Measurements from ENCODE around the gene NT5DC1.
A peak's percentile ranks its signal among the peaks of the same experiment; 100 is the strongest.

NT5DC1 gene

DNA sequence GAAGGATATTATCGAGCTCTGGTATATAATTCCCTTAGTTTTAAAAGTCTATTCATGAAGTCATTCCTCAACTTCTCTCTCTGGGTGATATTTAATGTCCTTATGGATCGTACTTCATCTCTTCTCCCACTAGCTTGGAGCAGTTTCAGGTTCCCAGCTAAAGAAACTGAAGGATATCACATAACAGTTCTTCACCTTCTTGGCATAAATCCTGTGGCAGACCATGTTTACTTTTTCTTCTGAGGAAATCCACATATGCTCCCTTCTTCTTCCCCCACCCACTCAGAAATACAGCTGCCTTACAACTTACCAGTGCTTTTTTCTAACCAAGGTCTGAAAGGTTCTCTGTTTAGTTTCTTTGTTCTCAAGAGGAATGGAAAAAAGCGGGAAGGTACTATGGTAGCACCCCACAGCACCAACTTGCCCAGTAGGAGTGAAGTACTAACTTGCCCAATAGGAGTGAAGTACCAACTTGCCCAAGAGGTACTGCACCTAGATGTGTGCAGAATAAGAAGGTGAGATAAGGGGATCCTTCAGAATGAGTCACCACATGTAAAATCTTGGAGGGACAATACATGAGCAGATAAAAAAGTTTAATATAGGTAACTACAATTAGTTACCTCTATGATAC is 100.1 kb downstream of the NT5DC1 start:
- DNase-seq = no peak

DNA sequence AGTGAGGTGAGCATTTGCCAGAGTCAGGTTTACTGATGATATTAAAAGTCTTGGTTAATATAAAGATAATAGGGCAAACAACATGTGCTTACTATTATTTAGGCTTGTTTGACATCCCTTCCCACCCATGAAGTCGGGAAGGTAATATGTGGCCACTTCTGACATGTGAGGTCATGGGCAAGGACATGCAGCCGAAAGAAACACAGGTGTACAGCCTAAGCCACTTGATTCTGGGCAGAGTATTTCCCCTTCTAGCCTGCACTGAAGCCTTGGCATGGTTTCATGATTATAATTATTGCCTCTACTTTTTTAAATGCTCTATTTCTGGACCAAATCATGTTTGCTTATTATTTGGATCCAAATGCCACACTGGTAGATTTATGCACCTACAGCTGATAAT is 100.9 kb downstream of the NT5DC1 start:
- DNase-seq = no peak

DNA sequence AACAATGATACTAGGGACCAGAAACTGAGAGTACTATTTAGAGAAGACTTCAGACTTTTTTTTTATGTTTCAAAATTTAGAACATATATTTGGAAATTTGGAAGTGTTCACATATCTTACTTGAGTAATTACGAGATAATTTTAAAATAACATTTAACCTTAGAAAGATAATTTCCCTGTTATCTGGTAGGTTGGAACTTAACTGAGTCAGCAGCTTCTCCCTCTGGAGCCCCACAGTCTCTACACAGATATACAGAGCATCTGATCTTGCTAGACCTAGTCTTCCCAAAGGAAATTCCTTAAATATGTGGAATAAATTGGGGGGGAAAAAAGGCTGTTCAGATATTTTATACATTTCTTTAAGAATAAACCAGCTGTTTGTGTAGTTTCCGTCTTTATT is 104.6 kb downstream of the NT5DC1 start:
- DNase-seq = no peak

DNA sequence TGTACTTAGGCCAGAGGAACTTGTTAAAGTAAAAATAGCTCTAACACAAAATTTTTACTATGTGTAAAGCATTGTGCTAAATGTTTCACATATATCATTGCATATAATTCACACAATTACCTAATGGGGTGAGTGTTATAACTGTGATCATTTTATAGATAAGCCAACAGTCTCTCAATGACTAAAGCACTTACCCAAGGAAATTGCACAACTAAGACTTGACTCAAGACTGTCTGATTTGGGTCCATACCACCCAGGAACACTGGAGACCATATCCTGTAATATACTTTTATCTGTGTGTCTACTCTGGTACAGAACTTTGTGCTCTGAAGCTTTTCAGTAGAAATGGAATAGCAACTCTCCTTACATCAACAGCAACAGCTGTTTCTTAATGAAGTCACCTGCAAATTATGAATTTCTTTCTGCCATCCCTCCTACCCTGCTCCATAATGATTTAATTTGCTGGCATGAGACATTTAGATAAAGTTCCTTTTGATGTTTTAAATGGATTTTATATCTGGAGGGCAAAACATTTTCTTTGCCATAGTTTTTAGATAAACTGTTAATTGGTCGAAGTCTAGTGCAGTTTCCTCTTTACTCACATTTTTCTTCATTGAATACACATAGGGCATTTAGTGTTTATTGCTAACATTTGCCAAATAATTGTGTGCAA is 105.7 kb downstream of the NT5DC1 start:
- no peak for DNase-seq

DNA sequence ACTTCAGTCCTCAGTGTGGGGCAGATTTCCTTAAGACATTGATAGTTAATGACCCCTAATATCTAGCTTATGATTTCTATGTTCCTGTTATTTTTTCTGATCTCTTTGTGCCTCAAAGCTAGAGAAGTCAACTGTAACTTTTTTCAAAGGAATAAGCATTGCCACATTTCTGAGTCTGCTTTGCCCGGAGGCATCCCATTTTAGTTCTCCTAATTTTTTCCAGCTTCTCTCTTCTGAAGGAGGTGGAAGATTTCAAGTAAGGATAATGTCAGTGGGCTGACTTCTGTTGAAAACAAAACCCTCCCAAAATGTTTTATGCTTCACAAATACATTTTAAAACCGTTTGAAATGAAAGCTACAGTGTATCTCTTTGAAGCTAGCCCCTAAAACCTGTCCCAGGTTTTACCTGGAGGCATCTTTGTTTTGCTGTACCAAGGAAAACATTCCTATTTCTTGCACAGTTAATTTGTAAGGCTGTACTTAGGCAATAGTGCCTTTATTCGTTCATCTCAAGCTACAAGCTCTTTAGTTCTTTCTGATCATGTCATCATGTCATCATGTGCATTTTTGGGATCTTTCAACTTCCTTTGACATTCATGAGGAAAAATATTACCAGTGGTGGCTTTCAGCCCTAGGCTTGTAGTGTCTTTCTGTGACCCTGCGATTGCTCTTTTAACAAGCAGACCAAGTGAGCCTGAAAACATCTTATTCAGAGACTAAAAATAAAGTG is 107.6 kb downstream of the NT5DC1 start:
- no peak for DNase-seq

DNA sequence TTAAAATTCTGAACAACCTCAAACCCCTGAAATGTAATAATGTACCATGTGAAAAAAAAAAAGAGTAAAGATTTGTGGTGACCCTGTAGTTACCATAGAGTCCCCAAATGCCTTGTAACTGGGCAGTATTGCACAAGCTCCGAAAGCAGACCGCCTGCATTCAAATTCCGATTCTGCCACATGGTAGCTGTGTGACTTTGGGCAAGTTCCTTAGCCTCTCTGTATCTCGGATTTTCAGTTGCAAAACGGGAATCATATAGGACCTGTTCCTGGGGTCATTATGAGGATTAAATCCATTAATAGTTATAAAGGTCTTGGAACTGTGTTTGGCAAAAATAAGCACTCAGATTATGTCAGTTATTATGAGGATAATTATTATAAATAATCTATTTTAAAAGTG is 109.7 kb downstream of the NT5DC1 start:
- no peak for DNase-seq

DNA sequence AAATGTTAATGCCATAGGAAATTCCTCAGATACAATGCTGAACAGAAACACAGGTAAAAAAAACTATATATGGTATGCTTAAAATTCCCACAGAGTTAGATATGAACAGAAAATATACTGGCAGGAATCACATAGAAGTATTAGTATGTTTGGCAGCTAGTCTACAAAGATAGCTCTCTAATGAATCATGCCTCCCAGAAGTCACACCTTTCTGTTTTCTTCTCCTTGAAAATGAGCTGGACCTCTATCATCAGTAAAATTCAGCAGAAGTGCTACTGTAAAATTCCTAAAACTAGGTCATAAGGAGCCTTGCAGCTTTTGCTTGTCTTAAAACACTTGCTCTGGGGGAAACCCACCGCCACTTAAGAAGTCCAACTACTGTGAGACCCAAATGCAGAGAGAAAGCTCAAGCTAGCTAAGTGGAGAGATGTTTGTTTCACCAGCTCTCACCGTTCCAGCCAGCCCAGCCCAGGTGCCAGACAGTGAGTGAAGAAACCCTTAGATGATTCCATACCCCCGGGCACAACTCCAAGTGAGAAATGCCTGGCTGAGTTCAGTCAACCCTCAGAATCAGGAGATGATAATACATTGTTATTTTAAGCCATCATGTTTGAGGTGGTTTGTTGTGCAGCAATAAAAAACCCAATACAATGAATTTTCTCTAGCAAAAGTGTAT is 110.2 kb downstream of the NT5DC1 start:
- no peak for DNase-seq

DNA sequence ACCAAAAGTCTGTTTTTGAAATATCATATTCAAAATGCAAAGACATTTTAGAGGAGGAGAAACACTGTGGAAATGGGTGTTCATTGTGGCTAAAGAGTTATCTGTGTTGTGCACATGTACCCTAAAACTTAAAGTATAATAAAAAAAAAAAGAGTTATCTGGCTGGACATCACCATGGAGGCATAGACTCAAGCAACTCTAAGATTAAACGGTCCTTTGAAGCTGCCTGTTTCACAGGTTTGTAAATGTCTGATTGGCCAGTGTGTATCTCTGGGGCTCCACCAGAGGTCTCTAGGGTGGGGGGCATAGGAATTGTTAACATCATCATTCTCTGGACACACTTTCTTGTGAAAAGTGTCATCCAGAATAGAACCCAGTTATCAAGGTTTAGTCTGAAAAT is 114.0 kb downstream of the NT5DC1 start:
- no peak for DNase-seq

DNA sequence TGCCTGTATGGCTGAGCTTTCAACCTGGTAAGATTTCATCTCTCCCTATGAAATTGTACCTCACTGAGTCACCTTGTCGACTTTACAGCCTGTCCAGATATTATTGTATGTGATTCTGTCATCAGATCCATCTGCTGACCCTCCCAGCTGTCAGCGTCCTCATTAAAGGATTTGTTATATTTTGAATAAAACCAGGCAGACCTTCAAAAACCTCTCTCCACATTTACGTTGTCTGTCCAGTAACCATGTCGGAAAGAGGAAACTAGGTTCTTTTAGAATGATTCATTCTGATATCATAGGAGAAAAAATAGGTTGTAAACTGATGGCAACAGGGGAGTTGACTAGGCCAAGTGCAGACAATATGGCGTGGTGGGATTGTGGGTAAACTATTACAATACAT is 114.8 kb downstream of the NT5DC1 start:
- DNase-seq = no peak

DNA sequence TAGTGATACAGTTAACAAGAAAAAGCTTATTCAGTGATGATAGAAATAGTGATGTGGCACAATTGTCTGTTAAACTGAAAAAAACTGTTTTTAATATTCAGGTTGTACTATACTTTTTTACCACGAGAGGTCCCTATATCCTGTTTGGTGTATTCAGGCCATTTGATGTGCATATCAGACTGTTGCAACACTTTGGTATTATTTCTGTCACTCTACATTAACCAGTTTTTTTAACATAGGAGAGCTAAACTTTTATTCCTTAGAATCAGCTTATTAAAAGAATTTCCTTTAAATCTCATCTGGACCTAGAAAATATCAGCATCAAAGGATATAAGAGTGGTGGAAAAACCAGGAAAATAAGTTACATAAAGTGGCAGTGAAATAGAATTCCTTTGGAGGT is 116.4 kb downstream of the NT5DC1 start:
- DNase-seq = peak; percentile 58

DNA sequence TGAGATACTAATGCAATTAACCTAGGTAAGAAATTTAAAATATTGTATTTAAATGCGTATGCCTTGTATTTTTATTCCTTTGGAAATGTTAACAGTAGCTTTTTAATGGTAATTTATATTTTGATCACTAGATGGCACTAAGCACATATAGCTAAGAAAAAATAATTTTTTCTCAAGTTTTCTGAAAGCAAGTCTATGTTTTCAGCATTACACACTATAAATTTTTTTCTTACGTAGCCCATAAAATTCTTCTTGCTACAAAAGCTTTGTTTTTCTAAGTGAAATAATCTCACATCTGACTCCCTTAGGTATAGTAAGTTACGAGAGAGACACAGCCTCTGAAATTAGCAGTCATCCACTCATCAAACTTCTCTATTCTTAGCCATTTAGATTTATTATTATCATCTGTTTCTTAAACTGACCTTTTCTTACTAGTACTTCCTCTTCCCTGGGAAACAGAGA is 117.5 kb downstream of the NT5DC1 start:
- peak; percentile 3 for DNase-seq

DNA sequence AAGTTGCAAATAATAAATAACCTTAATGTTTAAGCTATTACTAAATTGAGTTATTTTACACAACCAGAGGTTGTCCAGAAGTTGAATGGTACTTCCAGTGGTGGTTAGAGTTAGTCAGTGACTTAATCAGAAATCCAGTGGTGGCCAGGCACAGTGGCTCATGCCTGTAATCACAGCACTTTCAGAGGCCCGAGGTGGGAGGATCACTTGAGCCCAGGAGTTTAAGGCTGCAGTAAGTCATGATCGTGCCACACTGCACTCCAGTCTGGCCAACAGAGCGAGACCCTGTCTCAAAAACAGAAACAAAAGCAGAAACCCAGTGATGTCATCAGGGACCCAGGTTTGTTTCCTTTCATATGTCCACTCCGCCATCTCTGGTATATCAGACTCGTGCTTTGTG is 118.2 kb downstream of the NT5DC1 start:
- no peak for DNase-seq

DNA sequence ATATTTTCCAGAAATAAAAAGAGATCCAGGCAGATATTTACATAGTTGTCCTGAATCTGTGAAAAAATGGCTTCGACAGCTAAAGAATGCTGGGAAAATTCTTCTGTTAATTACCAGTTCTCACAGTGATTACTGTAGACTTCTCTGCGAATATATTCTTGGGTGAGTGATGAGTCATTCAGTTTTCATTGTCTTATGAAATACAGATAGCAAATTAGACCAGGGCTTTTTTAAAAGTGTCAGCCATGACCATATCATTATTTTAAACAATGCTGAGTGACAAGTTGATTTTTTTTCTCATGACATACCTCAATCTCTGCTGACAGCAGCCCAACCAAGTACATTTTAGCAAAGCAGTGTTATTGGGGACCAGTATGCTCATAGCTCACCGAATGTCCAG is 120.4 kb downstream of the NT5DC1 start:
- DNase-seq = no peak

DNA sequence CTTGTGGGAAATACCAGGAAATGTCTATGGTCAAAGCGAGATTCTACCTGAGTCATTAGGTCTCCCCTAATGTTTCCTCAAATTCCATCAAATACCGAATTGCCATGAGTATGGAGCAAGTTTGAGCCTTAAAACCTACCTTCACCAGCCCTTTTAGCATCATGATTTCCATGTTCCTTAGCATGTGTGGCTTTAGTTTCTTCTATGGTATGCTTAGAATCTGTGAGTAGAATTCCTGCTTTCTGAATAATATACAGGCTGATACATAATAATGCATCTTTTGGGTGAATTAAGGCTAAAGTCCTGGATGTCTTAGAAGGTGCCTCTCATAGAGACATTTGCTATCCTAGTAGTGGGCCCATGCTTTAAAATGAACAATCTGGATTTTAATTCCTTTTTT is 121.3 kb downstream of the NT5DC1 start:
- DNase-seq = no peak

DNA sequence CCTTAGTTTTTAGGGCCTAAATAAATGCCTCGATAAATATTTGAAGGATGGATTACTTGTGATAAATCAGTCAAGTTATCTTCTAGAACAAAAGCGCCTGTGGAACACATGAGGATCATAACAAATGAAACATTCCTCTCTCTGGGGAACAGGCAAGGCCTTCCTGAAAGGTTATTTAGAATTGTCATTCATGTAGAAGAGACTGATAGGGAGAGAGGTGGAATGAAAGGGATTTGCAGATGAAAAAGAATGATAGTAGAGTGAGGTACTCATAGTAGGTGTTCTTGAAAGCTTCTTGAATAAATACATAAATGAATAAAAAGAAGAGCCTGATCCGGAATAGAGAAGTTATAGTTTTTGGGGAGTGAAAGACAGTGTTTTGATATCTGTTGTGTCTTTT is 122.7 kb downstream of the NT5DC1 start:
- no peak for DNase-seq

DNA sequence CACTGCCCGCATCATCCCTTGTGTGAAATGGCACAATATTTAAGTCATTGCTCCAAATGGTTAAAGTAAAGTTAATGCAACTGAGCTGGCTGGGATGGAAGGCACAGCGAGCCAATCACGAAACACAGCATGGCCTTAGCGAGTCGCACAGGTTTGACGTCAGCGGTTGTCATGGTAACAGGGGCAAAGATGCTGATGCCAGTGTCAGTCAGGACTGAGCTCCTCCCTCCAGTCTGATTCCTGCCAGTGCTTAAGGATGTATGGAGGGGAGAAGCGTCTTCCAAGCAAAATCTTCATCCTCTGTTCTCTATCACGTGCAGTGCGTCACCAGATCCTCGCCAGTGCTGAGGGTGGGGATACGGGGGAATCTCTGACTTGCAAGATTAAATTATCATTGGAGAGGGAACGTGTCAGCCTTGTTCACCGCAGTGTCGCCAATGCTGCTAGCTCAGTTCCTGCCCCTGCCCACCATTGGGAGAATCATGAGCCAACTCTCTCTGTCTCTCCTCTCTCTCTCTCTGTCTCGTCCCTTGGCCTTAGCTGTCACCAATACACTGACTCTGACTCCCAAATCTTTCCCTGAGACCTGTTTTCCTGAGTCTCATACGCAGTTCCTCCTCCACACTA is 128.7 kb downstream of the NT5DC1 start:
- peak; percentile 17 for DNase-seq

DNA sequence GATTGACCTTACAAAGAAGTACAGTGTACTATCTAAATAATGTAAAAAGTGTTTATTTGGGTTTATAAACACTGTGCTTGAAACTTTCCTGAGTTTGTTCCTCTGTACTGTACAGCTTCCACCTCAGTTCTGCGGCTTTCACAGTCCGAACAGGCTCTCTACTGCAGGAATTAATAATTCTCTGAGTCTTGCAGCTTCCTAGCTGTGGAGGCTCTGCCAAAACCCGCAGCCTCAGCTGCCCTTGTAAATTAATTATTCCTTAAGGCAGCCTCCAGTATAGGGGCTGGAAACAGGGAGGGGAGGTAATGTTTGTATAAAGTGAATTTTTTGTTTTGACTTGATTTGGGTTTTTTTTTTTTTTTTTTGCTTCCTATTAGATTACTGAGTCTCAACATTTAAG is 134.0 kb downstream of the NT5DC1 start:
- no peak for DNase-seq

DNA sequence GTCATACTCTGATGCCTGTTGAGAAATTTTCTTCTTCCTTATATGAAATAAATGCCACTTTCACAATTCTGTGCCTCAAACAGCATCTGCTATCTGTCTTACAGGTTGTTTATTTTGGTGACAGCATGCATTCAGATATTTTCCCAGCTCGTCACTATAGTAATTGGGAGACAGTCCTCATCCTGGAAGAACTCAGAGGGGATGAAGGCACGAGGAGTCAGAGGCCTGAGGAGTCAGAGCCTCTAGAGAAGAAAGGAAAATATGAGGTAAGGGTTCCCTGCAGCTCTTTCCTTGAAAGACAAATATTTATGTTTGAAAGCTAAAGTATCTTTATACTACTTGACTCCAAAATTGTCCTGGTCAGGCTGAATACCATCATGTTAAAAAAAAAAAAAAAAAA is 137.4 kb downstream of the NT5DC1 start:
- DNase-seq = no peak

DNA sequence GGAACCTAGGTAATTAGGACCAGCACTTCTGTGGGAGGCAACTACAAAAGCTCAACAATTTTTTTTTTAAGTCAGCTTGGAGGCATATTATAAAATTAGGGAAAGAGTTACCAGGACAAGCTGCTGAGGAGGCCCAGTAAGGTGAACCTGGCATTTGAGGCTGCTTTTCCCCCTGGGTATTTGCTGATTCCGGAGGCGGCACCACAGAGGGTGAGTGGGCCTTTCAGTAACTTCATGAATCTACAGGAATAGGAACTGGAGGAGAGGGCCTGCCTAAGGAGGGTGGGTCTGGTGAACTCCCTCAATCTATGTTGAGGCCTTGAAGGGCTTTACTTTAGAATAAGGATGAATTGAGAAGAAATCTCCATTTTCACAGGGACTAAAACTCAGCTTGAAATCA is 138.6 kb downstream of the NT5DC1 start:
- no peak for DNase-seq

DNA sequence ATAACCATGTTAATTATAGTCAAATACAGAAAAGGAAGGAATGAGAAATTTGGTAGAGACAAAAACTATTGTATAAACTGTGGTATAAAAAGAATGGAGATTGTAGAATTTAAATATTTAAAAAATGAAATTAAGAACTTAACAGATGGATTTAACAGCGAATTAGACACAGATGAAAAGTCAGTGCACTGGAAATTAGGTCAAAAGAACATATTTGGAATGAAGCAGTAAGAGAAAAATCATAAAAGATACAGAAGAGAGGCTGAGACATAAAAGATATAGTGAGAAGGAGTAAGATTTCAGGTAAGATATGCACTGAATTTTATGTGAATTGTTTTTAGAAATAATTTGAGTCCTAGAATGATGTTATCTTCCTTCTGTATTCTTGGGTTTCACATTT is 139.2 kb downstream of the NT5DC1 start:
- DNase-seq = no peak

DNA sequence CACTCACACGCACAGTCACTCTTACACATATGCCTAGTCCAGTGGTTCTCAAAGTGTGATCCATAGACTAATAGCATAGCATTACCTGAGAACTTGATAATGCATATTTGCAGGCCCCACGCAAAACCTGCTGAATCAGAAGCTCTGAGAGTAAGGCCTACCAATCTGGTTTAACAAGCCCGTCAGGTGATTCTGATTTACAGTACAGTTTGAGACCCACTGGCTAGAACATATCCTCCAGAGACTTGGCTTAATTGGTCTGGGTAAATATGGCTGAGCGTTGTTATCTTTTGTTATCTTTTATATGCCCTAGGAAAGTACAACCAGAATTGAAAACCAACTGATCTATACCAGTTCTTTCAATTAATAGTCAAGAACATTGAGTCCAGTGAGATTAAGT is 143.6 kb downstream of the NT5DC1 start:
- DNase-seq = no peak

DNA sequence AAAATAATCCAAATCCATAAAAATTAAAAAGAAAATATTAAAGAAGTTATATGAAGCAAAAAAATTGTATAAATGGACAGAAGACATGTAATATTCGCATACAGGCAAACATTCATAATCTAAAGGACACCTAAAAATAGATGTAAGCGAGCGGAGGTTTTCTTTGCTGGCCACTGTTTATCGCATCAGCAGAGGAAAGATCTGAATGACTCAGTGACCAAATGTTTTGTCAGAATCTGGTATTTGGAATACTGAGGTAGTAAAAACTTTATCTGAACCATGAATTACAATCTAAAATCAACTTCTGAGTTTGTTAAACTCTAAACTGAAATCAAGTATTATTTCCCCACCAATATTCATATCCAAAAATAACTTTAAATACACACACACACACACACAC is 145.4 kb downstream of the NT5DC1 start:
- DNase-seq = no peak

DNA sequence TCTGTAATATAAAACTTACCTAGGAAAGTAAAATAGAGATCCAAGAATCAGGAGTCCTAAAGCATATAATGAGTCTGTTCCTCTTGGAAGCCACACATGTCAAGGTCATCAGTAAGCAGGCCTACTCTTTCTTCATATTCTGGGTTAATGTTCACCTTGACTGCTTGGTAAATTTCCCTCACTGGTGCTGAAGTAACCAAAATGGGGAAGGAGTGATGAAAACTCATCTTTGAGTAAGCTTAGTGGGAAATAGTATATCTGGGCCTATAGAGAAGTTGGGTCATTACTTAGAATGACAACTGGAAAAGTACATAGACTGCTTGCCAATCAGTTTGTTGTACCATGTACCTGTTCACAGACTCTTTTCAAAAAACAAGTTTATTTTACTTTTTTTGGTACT is 146.6 kb downstream of the NT5DC1 start:
- DNase-seq = no peak

Data from CD4-positive, alpha-beta T cell treated with Interleukin-10 for 1 hour (primary cell).